BE2C (cell line): ENCODE data around the gene EZH1.

Source experiments
- DNase-seq: peaks from one replicate; pipeline ENCODE4 v3.0.0-alpha.2; 2020
- H3K27me3 ChIP-seq: fragments of 250-450 bp; sonication (Bioruptor Pico); 2 replicates; pipeline ENCODE4 v1.5.1; 2020; ENCODE audit warnings: mild to moderate bottlenecking
- H3K36me3 ChIP-seq: fragments of 250-450 bp; sonication (Bioruptor Pico); 2 replicates; pipeline ENCODE4 v1.5.1; 2020; ENCODE audit warnings: mild to moderate bottlenecking
- H3K4me1 ChIP-seq: fragments of 250-450 bp; sonication (Bioruptor Pico); 2 replicates; pipeline ENCODE4 v1.5.1; 2020
- H3K4me3 ChIP-seq: 2 replicates; pipeline ENCODE4 v1.5.1; 2011; ENCODE audit warnings: low read depth, low read length
- H3K9me3 ChIP-seq: fragments of 250-450 bp; sonication (Bioruptor Pico); 2 replicates; pipeline ENCODE4 v1.5.1; 2020
- TF ChIP-seq, protein P1 (sequence below): IDR thresholded peaks from 2 replicates; pipeline ENCODE4 v1.5.1; 2012; ENCODE audit warnings: mild to moderate bottlenecking, low read depth, low read length

Gene EZH1

GRCh38 chr17:42659079-42659931 is 85.5 kb downstream of the EZH1 start, which contains the start of gene TUBG2:
Gene TUBG2, plus strand, starts transcription at chr17:42659284. Its CDS starts 220 bp downstream, at chr17:42659504.
- TF ChIP-seq, protein P1, sequence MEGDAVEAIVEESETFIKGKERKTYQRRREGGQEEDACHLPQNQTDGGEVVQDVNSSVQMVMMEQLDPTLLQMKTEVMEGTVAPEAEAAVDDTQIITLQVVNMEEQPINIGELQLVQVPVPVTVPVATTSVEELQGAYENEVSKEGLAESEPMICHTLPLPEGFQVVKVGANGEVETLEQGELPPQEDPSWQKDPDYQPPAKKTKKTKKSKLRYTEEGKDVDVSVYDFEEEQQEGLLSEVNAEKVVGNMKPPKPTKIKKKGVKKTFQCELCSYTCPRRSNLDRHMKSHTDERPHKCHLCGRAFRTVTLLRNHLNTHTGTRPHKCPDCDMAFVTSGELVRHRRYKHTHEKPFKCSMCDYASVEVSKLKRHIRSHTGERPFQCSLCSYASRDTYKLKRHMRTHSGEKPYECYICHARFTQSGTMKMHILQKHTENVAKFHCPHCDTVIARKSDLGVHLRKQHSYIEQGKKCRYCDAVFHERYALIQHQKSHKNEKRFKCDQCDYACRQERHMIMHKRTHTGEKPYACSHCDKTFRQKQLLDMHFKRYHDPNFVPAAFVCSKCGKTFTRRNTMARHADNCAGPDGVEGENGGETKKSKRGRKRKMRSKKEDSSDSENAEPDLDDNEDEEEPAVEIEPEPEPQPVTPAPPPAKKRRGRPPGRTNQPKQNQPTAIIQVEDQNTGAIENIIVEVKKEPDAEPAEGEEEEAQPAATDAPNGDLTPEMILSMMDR: no peak

DNA sequence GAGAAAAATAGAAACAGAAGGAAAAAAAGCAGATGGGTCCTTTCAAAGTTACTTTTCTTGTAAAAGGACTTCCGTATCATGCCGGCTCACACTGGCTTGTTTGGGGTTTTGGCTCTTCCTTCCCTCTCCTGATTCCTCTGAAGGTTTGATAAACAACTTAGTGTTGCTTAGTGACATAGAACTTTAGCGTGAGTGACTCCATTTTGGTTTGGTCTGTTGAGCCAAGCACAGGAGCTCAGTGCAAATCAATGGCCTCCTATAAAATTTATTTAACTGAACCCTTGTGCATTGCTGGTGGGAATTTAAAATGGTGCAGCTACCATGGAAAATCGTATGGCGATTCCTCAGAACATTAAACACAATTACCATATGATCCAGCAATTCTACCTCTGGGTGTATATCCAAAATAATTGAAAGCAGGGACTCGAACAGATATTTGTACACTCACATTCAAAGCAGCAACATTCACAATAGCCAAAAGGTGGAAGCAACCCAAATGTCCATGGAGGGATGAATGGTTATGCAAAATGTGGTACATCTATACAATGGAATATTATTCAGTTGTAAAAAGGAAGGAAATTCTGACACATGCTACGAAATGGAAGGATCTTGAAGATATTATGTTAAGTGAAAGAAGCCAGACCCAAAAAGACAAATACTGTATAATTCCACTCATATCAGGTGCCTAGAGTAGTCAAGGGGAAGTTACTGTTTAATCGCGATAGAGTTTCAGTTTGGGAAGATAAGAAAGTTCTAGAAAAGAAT is 86.8 kb downstream of the EZH1 start:
- TF ChIP-seq, protein P1: no peak
- no peaks in the 10 kb centered on the region for H3K9me3 ChIP-seq
- H3K36me3 ChIP-seq: peaks cover 14% of the 10 kb centered on the region

More at GRCh38 chr17:42659079-42659931, 85.5 kb downstream of the EZH1 start, which contains the start of gene TUBG2:
- Histone ChIP-seq H3K36me3 (peaks cover 15% of the 10 kb centered on the region), H3K4me3 (peak within 1 kb of the TSS; percentile 76), H3K4me1 (peaks cover 13% of the 10 kb centered on the region), H3K9me3 (no peaks in the 10 kb centered on the region), H3K27me3 (no peaks in the 10 kb centered on the region)
- DNase-seq: peak; percentile 95

DNA sequence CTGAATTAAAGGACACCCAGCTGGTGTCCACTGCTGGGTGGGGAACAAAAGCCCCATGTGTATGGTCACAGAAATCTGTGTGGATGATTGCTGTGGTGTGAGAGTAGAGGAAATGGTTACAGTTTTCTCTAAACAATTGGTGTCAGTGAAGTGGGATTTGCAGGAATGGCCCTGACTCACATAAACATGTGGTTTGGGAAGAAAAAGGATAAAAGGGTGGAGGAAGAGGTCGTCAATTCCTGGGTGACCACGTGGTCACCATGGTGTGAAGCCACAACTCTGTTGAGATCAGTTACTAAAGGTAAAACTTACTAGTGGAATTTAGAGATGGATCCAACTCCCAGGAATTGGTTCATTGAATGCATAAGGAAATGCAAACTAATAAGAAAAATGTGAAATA is 89.3 kb downstream of the EZH1 start:
- no peak for DNase-seq
- H3K36me3 ChIP-seq: no peaks in the 10 kb centered on the region
- no peaks in the 10 kb centered on the region for H3K9me3 ChIP-seq
- H3K4me1 ChIP-seq: peaks cover 15% of the 10 kb centered on the region
- no peak overlapping the region for H3K4me3 ChIP-seq
- no peaks in the 10 kb centered on the region for H3K27me3 ChIP-seq
- TF ChIP-seq, protein P1: no peak

More for the DNA sequence above, 86.8 kb downstream of the EZH1 start:
- DNase-seq: no peak
- Histone ChIP-seq H3K4me1 (peaks cover 16% of the 10 kb centered on the region), H3K27me3 (no peaks in the 10 kb centered on the region), H3K4me3 (no peak overlapping the region)

GRCh38 chr17:42653179-42654124 is 91.4 kb downstream of the EZH1 start:
- TF ChIP-seq, protein P1: no peak
- no peaks in the 10 kb centered on the region for H3K36me3 ChIP-seq
- no peaks in the 10 kb centered on the region for H3K9me3 ChIP-seq
- H3K4me1 ChIP-seq: peaks cover 10% of the 10 kb centered on the region
- no peaks in the 10 kb centered on the region for H3K27me3 ChIP-seq
- H3K4me3 ChIP-seq: peak overlapping the region; percentile 52
- DNase-seq: peak; percentile 95

GRCh38 chr17:42651392-42651791 is 93.4 kb downstream of the EZH1 start:
- Histone ChIP-seq H3K4me3 (no peak overlapping the region), H3K4me1 (peaks cover 10% of the 10 kb centered on the region), H3K9me3 (no peaks in the 10 kb centered on the region), H3K36me3 (no peaks in the 10 kb centered on the region), H3K27me3 (no peaks in the 10 kb centered on the region)
- no peak for DNase-seq
- TF ChIP-seq, protein P1: no peak
